Progenitor cell of endocrine pancreas (in vitro differentiated cells): ENCODE data around the gene CCDC136. TPM values are rescaled to one million over a fixed set of nuclear protein-coding genes. Genes with fewer than 3 reads are reported as not detected.

Source experiments
- DNase-seq: peaks from one replicate; pipeline ENCODE4 v3.0.0; 2021; ENCODE audit warnings: low spot score; ENCODE audit not compliant: unreplicated experiment
- H3K27ac Mint-ChIP-seq: 2 replicates; pipeline ENCODE4 v1.8.0; 2021; ENCODE audit warnings: mild to moderate bottlenecking, moderate library complexity, mixed read lengths
- H3K27me3 Mint-ChIP-seq: 2 replicates; pipeline ENCODE4 v1.8.0; 2021; ENCODE audit warnings: mixed read lengths
- H3K36me3 Mint-ChIP-seq: 2 replicates; pipeline ENCODE4 v1.8.0; 2022; ENCODE audit warnings: mixed read lengths; ENCODE audit not compliant: insufficient read depth
- H3K4me1 Mint-ChIP-seq: 2 replicates; pipeline ENCODE4 v1.8.0; 2021; ENCODE audit warnings: low read depth, mixed read lengths
- H3K4me3 Mint-ChIP-seq: 2 replicates; pipeline ENCODE4 v1.8.0; 2021; ENCODE audit warnings: low read depth, mild to moderate bottlenecking, moderate library complexity, mixed read lengths
- H3K9me3 Mint-ChIP-seq: 2 replicates; pipeline ENCODE4 v1.8.0; 2021; ENCODE audit warnings: low read depth, mixed read lengths
- total RNA-seq: library from RNA; stranded (reverse); gene quantifications from 2 replicates; pipeline ENCODE4 v1.2.1, GENCODE V29; 2021
- TF ChIP-seq, protein P1 (sequence below): fragments of 200-600 bp; sonication (generic); IDR thresholded peaks from one replicate; pipeline ENCODE4 v1.5.0; 2021; ENCODE audit warnings: antibody characterized with exemption, mild to moderate bottlenecking; ENCODE audit not compliant: unreplicated experiment

CCDC136 gene
- total RNA-seq, 1 donor from 2014 or later: 74.2 TPM

DNA sequence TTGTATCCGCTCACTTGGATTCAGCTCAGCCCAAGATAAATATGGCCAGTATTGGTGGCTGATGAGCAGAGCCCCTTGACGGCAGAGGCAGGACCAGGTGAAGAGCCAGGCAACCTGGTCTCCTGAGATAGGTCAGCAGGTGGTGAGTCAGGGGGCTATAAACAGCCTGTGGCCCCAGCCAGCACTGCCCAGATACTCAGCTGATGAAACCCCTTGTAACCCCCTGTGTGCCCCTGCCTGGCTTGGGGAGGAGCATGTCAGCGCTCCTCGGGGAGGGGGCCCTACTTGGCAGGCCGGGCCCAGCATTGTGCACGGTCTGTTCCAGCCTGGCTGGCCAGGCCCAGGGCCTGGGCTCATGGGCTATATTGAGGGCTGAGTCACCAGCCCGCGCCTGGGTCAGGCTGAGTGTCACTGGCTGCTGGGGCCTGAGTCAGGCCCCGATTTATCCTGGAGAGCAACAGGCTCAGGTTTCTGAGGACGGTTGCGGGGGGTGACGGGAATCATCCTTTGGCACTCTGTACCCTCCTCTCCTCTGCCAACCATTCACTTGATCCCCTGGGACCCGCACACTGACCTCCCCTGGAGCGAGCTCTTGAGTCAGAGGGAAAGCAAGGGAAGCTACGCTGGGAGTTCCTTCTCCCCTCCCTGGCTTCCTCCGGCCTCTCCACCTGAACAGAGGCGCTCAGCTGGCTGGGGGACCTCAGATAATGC lies 35.6 kb downstream of the CCDC136 start:
- Mint-ChIP-seq H3K9me3 (no peaks in the 10 kb centered on the region), H3K4me3 (no peak overlapping the region), H3K36me3 (no peaks in the 10 kb centered on the region), H3K27me3 (peaks cover 38% of the 10 kb centered on the region), H3K4me1 (peaks cover 13% of the 10 kb centered on the region), H3K27ac (peak overlapping the region; percentile 73)
- TF ChIP-seq, protein P1, sequence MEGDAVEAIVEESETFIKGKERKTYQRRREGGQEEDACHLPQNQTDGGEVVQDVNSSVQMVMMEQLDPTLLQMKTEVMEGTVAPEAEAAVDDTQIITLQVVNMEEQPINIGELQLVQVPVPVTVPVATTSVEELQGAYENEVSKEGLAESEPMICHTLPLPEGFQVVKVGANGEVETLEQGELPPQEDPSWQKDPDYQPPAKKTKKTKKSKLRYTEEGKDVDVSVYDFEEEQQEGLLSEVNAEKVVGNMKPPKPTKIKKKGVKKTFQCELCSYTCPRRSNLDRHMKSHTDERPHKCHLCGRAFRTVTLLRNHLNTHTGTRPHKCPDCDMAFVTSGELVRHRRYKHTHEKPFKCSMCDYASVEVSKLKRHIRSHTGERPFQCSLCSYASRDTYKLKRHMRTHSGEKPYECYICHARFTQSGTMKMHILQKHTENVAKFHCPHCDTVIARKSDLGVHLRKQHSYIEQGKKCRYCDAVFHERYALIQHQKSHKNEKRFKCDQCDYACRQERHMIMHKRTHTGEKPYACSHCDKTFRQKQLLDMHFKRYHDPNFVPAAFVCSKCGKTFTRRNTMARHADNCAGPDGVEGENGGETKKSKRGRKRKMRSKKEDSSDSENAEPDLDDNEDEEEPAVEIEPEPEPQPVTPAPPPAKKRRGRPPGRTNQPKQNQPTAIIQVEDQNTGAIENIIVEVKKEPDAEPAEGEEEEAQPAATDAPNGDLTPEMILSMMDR: no peak
- DNase-seq: no peak

DNA sequence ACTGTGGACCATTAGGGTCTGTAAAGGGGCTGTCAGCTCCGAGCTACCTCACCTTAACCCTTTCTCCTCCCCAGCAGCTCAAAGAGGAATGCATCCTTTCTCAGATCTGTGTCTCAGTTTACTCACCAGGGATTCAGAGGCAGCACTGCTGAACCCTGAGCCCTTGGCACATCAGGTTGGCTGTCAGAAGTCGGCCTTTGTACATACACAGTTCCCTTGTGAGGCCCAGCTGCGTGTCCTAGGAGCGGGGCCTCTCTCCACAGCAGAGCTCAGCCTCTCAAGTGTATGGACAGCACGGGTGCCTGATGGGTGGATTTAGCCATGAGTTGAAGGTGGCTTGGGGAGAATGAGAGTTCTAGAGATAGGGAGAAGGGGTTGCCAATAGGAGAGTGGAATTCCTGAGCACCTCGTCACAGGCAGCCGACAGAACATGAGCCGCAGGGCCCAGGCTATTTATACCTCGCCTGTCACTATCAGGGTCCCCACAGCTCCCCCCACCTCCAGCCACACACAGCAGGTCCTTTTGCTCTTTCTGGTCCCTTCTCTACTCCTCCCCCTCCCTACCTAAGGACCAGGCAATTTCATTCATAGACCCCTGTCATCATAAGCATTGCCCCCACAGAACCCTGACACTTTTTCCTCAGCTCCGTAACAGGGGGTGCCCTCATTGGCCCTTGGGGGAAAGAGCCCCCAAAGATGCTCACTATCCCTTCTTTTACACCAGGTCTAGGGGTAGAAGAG lies 36.4 kb downstream of the CCDC136 start:
- peaks cover 41% of the 10 kb centered on the region for H3K27me3 Mint-ChIP-seq
- no peak for DNase-seq
- peaks cover 15% of the 10 kb centered on the region for H3K4me1 Mint-ChIP-seq
- no peaks in the 10 kb centered on the region for H3K36me3 Mint-ChIP-seq
- H3K9me3 Mint-ChIP-seq: no peaks in the 10 kb centered on the region
- H3K27ac Mint-ChIP-seq: peak overlapping the region; percentile 73
- H3K4me3 Mint-ChIP-seq: no peak overlapping the region
- TF ChIP-seq, protein P1: no peak

DNA sequence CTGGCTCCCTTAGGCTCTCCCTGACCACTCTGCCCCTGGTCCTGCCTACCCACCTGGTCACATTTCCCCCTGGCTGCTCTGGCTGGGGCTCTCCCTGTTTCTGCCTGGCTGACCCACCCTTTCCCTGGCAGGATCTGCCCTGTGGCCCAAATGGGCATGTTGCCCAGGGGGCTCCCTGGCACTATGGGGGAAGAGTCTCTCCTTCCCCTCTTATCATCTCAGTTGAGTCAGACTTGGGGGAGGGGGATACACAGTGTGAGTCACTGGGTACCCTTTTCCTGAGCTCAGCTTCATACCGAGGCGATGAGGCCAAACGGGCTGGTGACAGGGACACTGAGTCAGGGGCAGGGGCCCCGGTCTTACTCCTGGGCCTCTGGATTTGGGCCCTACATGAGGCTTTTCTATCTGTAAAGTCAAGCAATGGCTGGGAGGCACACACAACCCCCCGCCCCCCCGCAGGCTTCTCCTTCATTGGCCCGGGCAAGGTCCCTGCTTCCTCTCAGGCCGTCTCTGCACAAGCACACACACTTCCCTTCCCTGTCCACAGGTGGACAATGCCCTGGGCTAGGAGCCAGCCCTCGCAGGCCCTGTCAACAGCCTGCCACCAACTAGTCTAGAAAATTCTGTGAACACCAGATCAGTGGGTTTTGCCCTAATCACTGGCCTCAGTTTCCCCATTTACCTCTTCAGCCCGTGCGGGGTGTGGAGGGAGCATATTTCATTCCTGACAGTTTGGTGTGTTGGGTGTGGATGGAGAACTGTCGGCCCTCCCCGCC lies 37.8 kb downstream of the CCDC136 start:
- DNase-seq: no peak
- Mint-ChIP-seq H3K4me1 (peaks cover 16% of the 10 kb centered on the region), H3K27ac (no peak overlapping the region), H3K4me3 (peak overlapping the region; percentile 60), H3K36me3 (no peaks in the 10 kb centered on the region), H3K27me3 (peaks cover 51% of the 10 kb centered on the region), H3K9me3 (no peaks in the 10 kb centered on the region)
- TF ChIP-seq, protein P1: no peak

DNA sequence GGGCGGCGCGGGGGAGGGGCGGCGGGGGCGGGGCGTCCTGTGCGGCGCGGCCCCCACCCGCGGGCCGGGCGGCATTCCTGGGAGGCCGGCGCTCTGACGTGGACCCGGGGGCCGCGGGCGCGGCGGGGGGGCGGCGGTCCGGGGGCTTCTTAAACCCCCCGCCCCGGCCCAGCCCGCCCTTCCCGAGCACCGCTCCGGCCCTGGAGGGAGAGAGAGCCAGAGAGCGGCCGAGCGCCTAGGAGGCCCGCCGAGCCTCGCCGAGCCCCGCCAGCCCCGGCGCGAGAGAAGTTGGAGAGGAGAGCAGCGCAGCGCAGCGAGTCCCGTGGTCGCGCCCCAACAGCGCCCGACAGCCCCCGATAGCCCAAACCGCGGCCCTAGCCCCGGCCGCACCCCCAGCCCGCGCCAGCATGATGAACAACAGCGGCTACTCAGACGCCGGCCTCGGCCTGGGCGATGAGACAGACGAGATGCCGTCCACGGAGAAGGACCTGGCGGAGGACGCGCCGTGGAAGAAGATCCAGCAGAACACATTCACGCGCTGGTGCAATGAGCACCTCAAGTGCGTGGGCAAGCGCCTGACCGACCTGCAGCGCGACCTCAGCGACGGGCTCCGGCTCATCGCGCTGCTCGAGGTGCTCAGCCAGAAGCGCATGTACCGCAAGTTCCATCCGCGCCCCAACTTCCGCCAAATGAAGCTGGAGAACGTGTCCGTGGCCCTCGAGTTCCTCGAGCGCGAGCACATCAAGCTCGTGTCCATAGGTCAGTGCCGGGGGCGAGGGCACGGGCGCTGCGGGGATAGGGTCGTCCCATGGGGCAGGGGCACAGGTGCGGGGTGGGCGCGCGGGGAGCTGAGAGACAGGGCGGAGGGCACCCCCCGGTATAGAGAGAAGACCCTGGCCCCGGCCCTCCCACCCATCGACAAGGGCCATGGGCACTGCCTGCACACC lies 38.7 kb downstream of the CCDC136 start, which contains the start of gene FLNC:
Gene FLNC (plus strand): TSS at position 176 of the 947 bp plus-strand sequence. CDS start 232 bp downstream, at position 408.
- H3K27ac Mint-ChIP-seq: peak within 1 kb of the TSS; percentile 52
- TF ChIP-seq, protein P1: no peak
- H3K27me3 Mint-ChIP-seq: peaks cover 55% of the 10 kb centered on the region
- H3K36me3 Mint-ChIP-seq: no peaks in the 10 kb centered on the region
- DNase-seq: no peak
- no peaks in the 10 kb centered on the region for H3K9me3 Mint-ChIP-seq
- peak within 1 kb of the TSS; percentile 62 for H3K4me3 Mint-ChIP-seq
- H3K4me1 Mint-ChIP-seq: peaks cover 16% of the 10 kb centered on the region
